Aorta (tissue), 5 donors: ENCODE data around the gene CD44. TPM values are rescaled to one million over a fixed set of nuclear protein-coding genes. Genes with fewer than 3 reads are reported as not detected.
A peak's percentile ranks its signal among the peaks of the same experiment; 100 is the strongest.

Experiments
- ATAC-seq: fragments of 200-7000 bp; cut with Tn5 transposase; one replicate; pipeline ENCODE4 v1.9.1; 2022; ENCODE audit warnings: moderate library complexity; ENCODE audit not compliant: low FRiP score
- DNase-seq, 2 donors: peaks; one replicate each; pipeline ENCODE4 v3.0.0-alpha.2; 2020
- H3K27ac ChIP-seq, 2 donors: one replicate each; pipeline ENCODE4 v1.5.1; 2013; ENCODE audit warnings: low read length in 2 of 2, mild to moderate bottlenecking in 2 of 2, moderate library complexity in 2 of 2, control low read depth in 1 of 2, inconsistent platforms in 1 of 2, low read depth in 1 of 2
- H3K27me3 ChIP-seq, 2 donors: one replicate each; pipeline ENCODE4 v1.6.1; 2013; ENCODE audit warnings: control low read depth in 1 of 2, low read length in 1 of 2, mild to moderate bottlenecking in 1 of 2, moderate library complexity in 1 of 2; ENCODE audit not compliant: insufficient read depth in 2 of 2, control insufficient read depth in 1 of 2
- H3K36me3 ChIP-seq, 2 donors: one replicate each; pipeline ENCODE4 v1.6.1; 2013; ENCODE audit warnings: control low read depth in 1 of 2, low read length in 1 of 2, mild to moderate bottlenecking in 1 of 2; ENCODE audit not compliant: insufficient read depth in 2 of 2, control insufficient read depth in 1 of 2
- H3K4me1 ChIP-seq, 2 donors: one replicate each; pipeline ENCODE4 v1.6.1; 2013; ENCODE audit warnings: low read length in 2 of 2, control low read depth in 1 of 2, mild to moderate bottlenecking in 1 of 2, moderate library complexity in 1 of 2; ENCODE audit not compliant: insufficient read depth in 2 of 2, control insufficient read depth in 1 of 2
- H3K4me3 ChIP-seq, 2 donors: one replicate each; pipeline ENCODE4 v1.5.1; 2013; ENCODE audit warnings: low read length in 2 of 2, control low read depth in 1 of 2, mild to moderate bottlenecking in 1 of 2
- H3K9me3 ChIP-seq: one replicate; pipeline ENCODE4 v1.6.1; 2013; ENCODE audit warnings: mild to moderate bottlenecking, low read length; ENCODE audit not compliant: control insufficient read depth
- WGBS, 2 donors: extraction: QIAGEN DNeasy Blood & Tissue Kit; methylation state at CpG; one replicate each; pipeline ENCODE4 v1.1.7; 2013; 5-methylcytosine and 5-hydroxymethylcytosine counted together
- intact Hi-C, 2 donors: fragments of 100-400 bp; cut with DNase I; formaldehyde crosslinking; loops; one replicate each; pipeline versions ENCODE4 v1.14.2 to v1.15.0; 2022
- polyA plus RNA-seq, 2 donors: library from polyadenylated mRNA; stranded (reverse); fragments of 200-250 nt; gene quantifications; one replicate each; pipeline ENCODE4 v1.2.3, GENCODE V29; 2013
- total RNA-seq, 2 donors: library from RNA; stranded (reverse); fragmentation: NEBNext Ultra II Directional; extraction: Animal tissue kit (Norgen Biotek cat#: 25700); gene quantifications; one replicate each; pipeline ENCODE4 v1.2.1, GENCODE V29; 2021
- donor health status: healthy with polysubstance abuse.
- donor health status: Bipolar disorder and iron deficiency.
- donor health status: DM: no; HTN: no; CAD: no.
- donor health status: DM: no; HTN: no; CAD: no.
- donor health status: DM: yes; HTN: yes; CAD: no.

CD44 gene
- total and polyA plus RNA-seq, 4 donors = 70.0 to 462 (median 217) TPM

GRCh38 chr11:35131094-35131493 is 7.9 kb upstream of the CD44 start:
- whole genome bisulfite sequencing, 2 donors = 93 to 97% methylated on average over 1 of the region's 1 CpG
- no peak for ATAC-seq
- intact Hi-C loops = loop anchor here in 1 of 2 donors (10.0 kb wide), 2 partner anchors 126 to 264 kb away; no protein-coding TSS in a partner anchor

GRCh38 chr11:35131886-35132285 is 7.1 kb upstream of the CD44 start:
- Histone ChIP-seq H3K27me3 (no peaks in the 10 kb centered on the region), H3K4me3 (no peak overlapping the region), H3K27ac (no peak overlapping the region), H3K9me3 (no peaks in the 10 kb centered on the region), H3K4me1 (no peaks in the 10 kb centered on the region), H3K36me3 (no peaks in the 10 kb centered on the region)
- 70 to 75% methylated on average over 4 of the region's 4 CpGs for WGBS, 2 donors
- ATAC-seq (no peak), DNase-seq (no peak)
- intact Hi-C loops = loop anchor here in 1 of 2 donors (10.0 kb wide), 2 partner anchors 127 to 263 kb away; no protein-coding TSS in a partner anchor

More at GRCh38 chr11:35131094-35131493, 7.9 kb upstream of the CD44 start:
- no peak for DNase-seq
- H3K4me1 ChIP-seq = no peaks in the 10 kb centered on the region
- no peaks in the 10 kb centered on the region for H3K27me3 ChIP-seq
- no peak overlapping the region for H3K27ac ChIP-seq
- no peak overlapping the region for H3K4me3 ChIP-seq
- no peaks in the 10 kb centered on the region for H3K9me3 ChIP-seq
- H3K36me3 ChIP-seq = no peaks in the 10 kb centered on the region

- Histone ChIP-seq H3K9me3 (no peaks in the 10 kb centered on the region), H3K27me3 (no peaks in the 10 kb centered on the region), H3K4me3 (no peak overlapping the region), H3K27ac (no peak overlapping the region), H3K4me1 (no peaks in the 10 kb centered on the region), H3K36me3 (no peaks in the 10 kb centered on the region)
- WGBS, 2 donors = 99 to 100% methylated on average over 1 of the region's 1 CpG
- DNase-seq = no peak
- intact Hi-C loops = loop anchor here in 1 of 2 donors (10.0 kb wide), 2 partner anchors 129 to 261 kb away; no protein-coding TSS in a partner anchor
- ATAC-seq = no peak
Observed at GRCh38 chr11:35133656-35134055, 5.3 kb upstream of the CD44 start.

- intact Hi-C loops = loop anchor here (5.0 to 10.0 kb wide), 4 partner anchors 32 to 260 kb away; no protein-coding TSS in a partner anchor
- H3K27me3 ChIP-seq = no peaks in the 10 kb centered on the region
- no peak overlapping the region for H3K4me3 ChIP-seq
- H3K36me3 ChIP-seq = no peaks in the 10 kb centered on the region
- H3K27ac ChIP-seq = no peak overlapping the region
- DNase-seq (no peak), ATAC-seq (no peak)
- H3K9me3 ChIP-seq = no peaks in the 10 kb centered on the region
- H3K4me1 ChIP-seq = no peaks in the 10 kb centered on the region
- 57 to 65% methylated on average over 4 of the region's 4 CpGs for WGBS, 2 donors
Observed at GRCh38 chr11:35134403-35135148, 4.4 kb upstream of the CD44 start.

GRCh38 chr11:35135222-35135621 is 3.7 kb upstream of the CD44 start:
- Histone ChIP-seq H3K4me3 (no peak overlapping the region), H3K9me3 (no peaks in the 10 kb centered on the region), H3K27me3 (no peaks in the 10 kb centered on the region), H3K4me1 (no peaks in the 10 kb centered on the region), H3K36me3 (no peaks in the 10 kb centered on the region), H3K27ac (no peak overlapping the region)
- ATAC-seq (no peak), DNase-seq (no peak)
- 68 to 74% methylated on average over 3 of the region's 3 CpGs for WGBS, 2 donors
- intact Hi-C loops = loop anchor here (5.0 to 10.0 kb wide), 4 partner anchors 33 to 260 kb away; no protein-coding TSS in a partner anchor

- intact Hi-C loops = loop anchor here (5.0 to 10.0 kb wide), 4 partner anchors 34 to 258 kb away; no protein-coding TSS in a partner anchor
- DNase-seq = no peak
- no peak overlapping the region for H3K27ac ChIP-seq
- no peaks in the 10 kb centered on the region for H3K27me3 ChIP-seq
- no peaks in the 10 kb centered on the region for H3K36me3 ChIP-seq
- WGBS, 2 donors = 95 to 96% methylated on average over 5 of the region's 5 CpGs
- no peak overlapping the region for H3K4me3 ChIP-seq
- H3K4me1 ChIP-seq = no peaks in the 10 kb centered on the region
- ATAC-seq = no peak
- no peaks in the 10 kb centered on the region for H3K9me3 ChIP-seq
Observed at GRCh38 chr11:35136311-35136710, 2.7 kb upstream of the CD44 start.

- ATAC-seq (no peak), DNase-seq (no peak)
- Histone ChIP-seq H3K4me1 (no peaks in the 10 kb centered on the region), H3K4me3 (no peak overlapping the region), H3K27ac (peak overlapping the region in 1 of 2 donors; percentile 79), H3K9me3 (no peaks in the 10 kb centered on the region), H3K27me3 (no peaks in the 10 kb centered on the region), H3K36me3 (no peaks in the 10 kb centered on the region)
- 48 to 53% methylated on average over 1 of the region's 1 CpG for WGBS, 2 donors
- intact Hi-C loops = loop anchor here (5.0 to 10.0 kb wide), 4 partner anchors 36 to 257 kb away; no protein-coding TSS in a partner anchor
Observed at GRCh38 chr11:35138058-35138457, 913 bp upstream of the CD44 start.

GRCh38 chr11:35138606-35138942 is 397 bp upstream of the CD44 start:
- no peaks in the 10 kb centered on the region for H3K9me3 ChIP-seq
- H3K27ac ChIP-seq = peak overlapping the region; percentile 31 to 79
- intact Hi-C loops = loop anchor here (5.0 to 10.0 kb wide), 4 partner anchors 36 to 256 kb away; no protein-coding TSS in a partner anchor
- WGBS, 2 donors = 1 to 3% methylated on average over 16 of the region's 16 CpGs
- no peak for ATAC-seq
- H3K4me3 ChIP-seq = peak overlapping the region; percentile 73 to 74
- no peaks in the 10 kb centered on the region for H3K36me3 ChIP-seq
- DNase-seq = no peak
- H3K27me3 ChIP-seq = no peaks in the 10 kb centered on the region
- H3K4me1 ChIP-seq = peaks cover 0 to 3% of the 10 kb centered on the region in 2 donors
